GM12878 (cell line): ENCODE results near the gene RYR2. TPM values are rescaled to one million over a fixed set of nuclear protein-coding genes. Genes with fewer than 3 reads are reported as not detected.

Experiments used
- ATAC-seq: fragments of 200-7000 bp; cut with Tn5 transposase; 3 replicates; pipeline ENCODE4 v1.9.1; 2020; ENCODE audit warnings: mild to moderate bottlenecking, moderate library complexity
- BruUV-seq: library from RNA; stranded (reverse); fragments of 400-500 nt; replicated peaks from 2 replicates; lab custom pipeline; 2021; lab: Mats Ljungman, UMichigan
- CTCF ChIA-PET: fragments of 300-600 bp; sonication (Branson Sonifier 250); formaldehyde crosslinking; extraction: SDS; loops from one replicate; lab custom pipeline; 2021; ENCODE audit warnings: inconsistent platforms; lab: Yijun Ruan, JAX
- POLR2A ChIA-PET: fragments of 350-600 bp; formaldehyde crosslinking; extraction: SDS; loops from one replicate; lab custom pipeline; 2021; ENCODE audit warnings: inconsistent platforms; lab: Charles Lee
- RAD21 ChIA-PET: fragments of 300-600 bp; sonication (Branson Sonifier 250); formaldehyde crosslinking; loops from one replicate; lab custom pipeline; 2023; ENCODE audit warnings: antibody characterized with exemption; ENCODE audit not compliant: unreplicated experiment; lab: Charles Lee
- SMC1A ChIA-PET: fragments of 300-600 bp; sonication (Branson Sonifier 250); formaldehyde crosslinking; loops from one replicate; lab custom pipeline; 2023; ENCODE audit not compliant: unreplicated experiment, uncharacterized antibody; lab: Charles Lee
- DNase-seq: peaks from one replicate; pipeline ENCODE4 v3.0.0-alpha.2; 2011; ENCODE audit warnings: low read depth, low spot score
- FAIRE-seq: peaks from 3 replicates; lab custom pipeline; 2011; peaks lifted over from hg19 to GRCh38; lab: Jason Lieb, UNC
- H2AFZ ChIP-seq: 2 replicates; pipeline ENCODE4 v1.6.0; 2011; ENCODE audit warnings: low read depth, low read length, control low read depth; ENCODE audit not compliant: control insufficient read depth
- H3K27ac ChIP-seq: 2 replicates; pipeline ENCODE4 v1.5.1; 2011; ENCODE audit warnings: control low read depth; ENCODE audit not compliant: control insufficient read depth, insufficient read depth
- H3K27me3 ChIP-seq, 2 experiments: replicated peaks in 1 of 2; 2 replicates each; pipeline versions ENCODE4 v1.6.0 to v1.6.1; 2011; ENCODE audit warnings: low read length in 1 of 2; ENCODE audit not compliant: control insufficient read depth in 2 of 2, insufficient read depth in 2 of 2
- H3K36me3 ChIP-seq, 2 experiments: 2 replicates each; pipeline ENCODE4 v1.5.1; 2011; ENCODE audit warnings: low read length in 1 of 2; ENCODE audit not compliant: control insufficient read depth in 2 of 2, insufficient read depth in 2 of 2
- H3K4me1 ChIP-seq: 2 replicates; pipeline ENCODE4 v1.6.1; 2011; ENCODE audit warnings: mild to moderate bottlenecking, low read length, moderate library complexity, mixed read lengths; ENCODE audit not compliant: control insufficient read depth, insufficient read depth
- H3K4me2 ChIP-seq: 2 replicates; pipeline ENCODE4 v1.6.0; 2011; ENCODE audit warnings: control low read depth; ENCODE audit not compliant: control insufficient read depth, insufficient read depth
- H3K4me3 ChIP-seq: fragments of 200-600 bp; sonication (generic); 2 replicates; pipeline ENCODE4 v1.5.1; 2016
- H3K79me2 ChIP-seq: 2 replicates; pipeline ENCODE4 v1.6.0; 2011; ENCODE audit warnings: low read length; ENCODE audit not compliant: control insufficient read depth, insufficient read depth
- H3K9ac ChIP-seq: 2 replicates; pipeline ENCODE4 v1.8.0; 2011; ENCODE audit warnings: low read length, control low read depth, mixed read lengths; ENCODE audit not compliant: control insufficient read depth, insufficient read depth
- H3K9me3 ChIP-seq: replicated peaks from 3 replicates; pipeline ENCODE4 v1.5.1; 2011; ENCODE audit warnings: mild to moderate bottlenecking, low read length; ENCODE audit not compliant: control insufficient read depth, insufficient read depth
- H4K20me1 ChIP-seq: 2 replicates; pipeline ENCODE4 v1.6.0; 2011; ENCODE audit not compliant: control insufficient read depth, insufficient read depth
- BRCA1 ChIP-seq: IDR thresholded peaks from 2 replicates; pipeline ENCODE4 v1.6.1; 2011; ENCODE audit warnings: low read depth, low read length, improper control_type of control experiment
- KAT2A ChIP-seq: conservative IDR thresholded peaks from 2 replicates; pipeline ENCODE4 v1.6.1; 2011; ENCODE audit warnings: low read depth, low read length; ENCODE audit not compliant: control insufficient read depth
- MTA2 ChIP-seq: fragments of 450-650 bp; IDR thresholded peaks from 2 replicates; pipeline ENCODE4 v1.6.1; 2016; ENCODE audit warnings: low read depth, mild to moderate bottlenecking, moderate library complexity
- TCF3 ChIP-seq: IDR thresholded peaks from 2 replicates; pipeline ENCODE4 v1.6.1; 2012; ENCODE audit warnings: low read depth, mild to moderate bottlenecking, low read length, borderline replicate concordance; ENCODE audit not compliant: insufficient read depth
- ZNF622 ChIP-seq: fragments of 450-650 bp; IDR thresholded peaks from 2 replicates; pipeline ENCODE4 v1.6.1; 2017; ENCODE audit warnings: mild to moderate bottlenecking, inconsistent platforms
- WGBS: methylation state at CpG from one replicate; pipeline ENCODE4 v1.1.6; 2016; ENCODE audit warnings: low lambda C conversion rate; ENCODE audit not compliant: insufficient replicate concordance, insufficient coverage; ENCODE audit errors: missing lambda C conversion rate; 5-methylcytosine and 5-hydroxymethylcytosine counted together
- in situ Hi-C: fragments of 300-500 bp; cut with MboI; formaldehyde crosslinking; loops from 9 replicates; pipeline ENCODE4 v1.14.3; 2018; ENCODE audit warnings: mixed read lengths
- intact Hi-C: fragments of 100-400 bp; cut with micrococcal nuclease; formaldehyde crosslinking; loops from one replicate; pipeline ENCODE4 v1.14.2; 2022; ENCODE audit not compliant: unreplicated experiment
- polyA plus RNA-seq, 11 experiments: library from polyadenylated mRNA; depleted of rRNA in 4 of 11; unstranded in 6 of 11; stranded (reverse) in 5 of 11; fragments of >200 nt; fragmentation: Nextera tagmentation in 4 of 11; fragmentation: Illumina TruSeq in 1 of 11; extraction: Ambion mirVana in 4 of 11; extraction: Trizol in 1 of 11; gene quantifications; 1 replicate in 1 of 11; 2 replicates in 10 of 11; pipeline versions ENCODE4 v1.2.1 to v1.2.3, GENCODE V29; 2011 to 2016; ENCODE audit warnings: inconsistent platforms in 2 of 11, missing spikeins in 2 of 11, low read depth in 1 of 11
- total RNA-seq, 4 experiments: library from RNA; depleted of rRNA in 3 of 4; stranded (reverse); fragments of >200 nt in 3 of 4; fragmentation: Illumina TruSeq in 1 of 4; extraction: Trizol in 1 of 4; gene quantifications; 2 replicates each; pipeline versions ENCODE4 v1.2.1 to v1.2.3, GENCODE V29; 2013 to 2021
- TF ChIP-seq, protein P1 (sequence below): IDR thresholded peaks from 2 replicates; pipeline ENCODE4 v1.6.1; 2012; ENCODE audit warnings: mild to moderate bottlenecking, low read depth, low read length
- TF ChIP-seq, protein P2 (sequence below): IDR thresholded peaks from 2 replicates; pipeline ENCODE4 v1.6.1; 2012; ENCODE audit warnings: low read depth, low read length, improper control_type of control experiment
- TF ChIP-seq, protein P3 (sequence below): IDR thresholded peaks from 2 replicates; pipeline ENCODE4 v1.6.1; 2011; ENCODE audit warnings: low read depth, low read length, improper control_type of control experiment, borderline replicate concordance
- TF ChIP-seq, protein P4 (sequence below): fragments of 450-650 bp; conservative IDR thresholded peaks from 2 replicates; pipeline ENCODE4 v1.6.1; 2017; ENCODE audit warnings: mild to moderate bottlenecking, moderate library complexity

Gene RYR2
- total and polyA plus RNA-seq, 10 of the 15 experiments (the other 5 are each of a cell fraction or from before 2014, with no cell fraction given), result 0.01 to 0.04 TPM; not detected in 8

DNA sequence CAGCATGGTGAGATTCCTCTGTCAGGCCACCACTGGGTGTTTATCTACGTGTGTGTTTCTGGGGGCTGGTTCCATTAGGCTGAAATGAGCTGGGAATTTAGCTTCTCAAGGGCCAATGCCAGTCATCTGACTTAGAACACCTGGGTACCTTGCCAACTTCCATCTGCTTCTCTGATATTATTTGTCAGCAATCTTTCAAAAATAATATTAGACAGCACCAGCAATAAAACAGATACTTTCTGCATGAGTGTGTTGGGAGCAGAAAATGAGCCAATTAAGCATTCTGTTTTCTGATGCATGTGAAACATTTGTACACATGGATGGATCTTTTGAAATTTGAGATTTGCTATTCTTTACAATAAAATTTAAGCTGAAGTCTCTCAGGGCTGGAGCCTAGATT lies 124.1 kb downstream of the RYR2 start:
- TF ChIP-seq, protein P1, sequence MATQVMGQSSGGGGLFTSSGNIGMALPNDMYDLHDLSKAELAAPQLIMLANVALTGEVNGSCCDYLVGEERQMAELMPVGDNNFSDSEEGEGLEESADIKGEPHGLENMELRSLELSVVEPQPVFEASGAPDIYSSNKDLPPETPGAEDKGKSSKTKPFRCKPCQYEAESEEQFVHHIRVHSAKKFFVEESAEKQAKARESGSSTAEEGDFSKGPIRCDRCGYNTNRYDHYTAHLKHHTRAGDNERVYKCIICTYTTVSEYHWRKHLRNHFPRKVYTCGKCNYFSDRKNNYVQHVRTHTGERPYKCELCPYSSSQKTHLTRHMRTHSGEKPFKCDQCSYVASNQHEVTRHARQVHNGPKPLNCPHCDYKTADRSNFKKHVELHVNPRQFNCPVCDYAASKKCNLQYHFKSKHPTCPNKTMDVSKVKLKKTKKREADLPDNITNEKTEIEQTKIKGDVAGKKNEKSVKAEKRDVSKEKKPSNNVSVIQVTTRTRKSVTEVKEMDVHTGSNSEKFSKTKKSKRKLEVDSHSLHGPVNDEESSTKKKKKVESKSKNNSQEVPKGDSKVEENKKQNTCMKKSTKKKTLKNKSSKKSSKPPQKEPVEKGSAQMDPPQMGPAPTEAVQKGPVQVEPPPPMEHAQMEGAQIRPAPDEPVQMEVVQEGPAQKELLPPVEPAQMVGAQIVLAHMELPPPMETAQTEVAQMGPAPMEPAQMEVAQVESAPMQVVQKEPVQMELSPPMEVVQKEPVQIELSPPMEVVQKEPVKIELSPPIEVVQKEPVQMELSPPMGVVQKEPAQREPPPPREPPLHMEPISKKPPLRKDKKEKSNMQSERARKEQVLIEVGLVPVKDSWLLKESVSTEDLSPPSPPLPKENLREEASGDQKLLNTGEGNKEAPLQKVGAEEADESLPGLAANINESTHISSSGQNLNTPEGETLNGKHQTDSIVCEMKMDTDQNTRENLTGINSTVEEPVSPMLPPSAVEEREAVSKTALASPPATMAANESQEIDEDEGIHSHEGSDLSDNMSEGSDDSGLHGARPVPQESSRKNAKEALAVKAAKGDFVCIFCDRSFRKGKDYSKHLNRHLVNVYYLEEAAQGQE, result no peak
- no peak for TF ChIP-seq MTA2
- TF ChIP-seq, protein P2, sequence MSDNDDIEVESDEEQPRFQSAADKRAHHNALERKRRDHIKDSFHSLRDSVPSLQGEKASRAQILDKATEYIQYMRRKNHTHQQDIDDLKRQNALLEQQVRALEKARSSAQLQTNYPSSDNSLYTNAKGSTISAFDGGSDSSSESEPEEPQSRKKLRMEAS, result no peak
- TF ChIP-seq, protein P3, sequence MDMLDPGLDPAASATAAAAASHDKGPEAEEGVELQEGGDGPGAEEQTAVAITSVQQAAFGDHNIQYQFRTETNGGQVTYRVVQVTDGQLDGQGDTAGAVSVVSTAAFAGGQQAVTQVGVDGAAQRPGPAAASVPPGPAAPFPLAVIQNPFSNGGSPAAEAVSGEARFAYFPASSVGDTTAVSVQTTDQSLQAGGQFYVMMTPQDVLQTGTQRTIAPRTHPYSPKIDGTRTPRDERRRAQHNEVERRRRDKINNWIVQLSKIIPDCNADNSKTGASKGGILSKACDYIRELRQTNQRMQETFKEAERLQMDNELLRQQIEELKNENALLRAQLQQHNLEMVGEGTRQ, result no peak
- no peak for TF ChIP-seq BRCA1
- TF ChIP-seq TCF3, result no peak
- TF ChIP-seq ZNF622, result no peak
- TF ChIP-seq, protein P4, sequence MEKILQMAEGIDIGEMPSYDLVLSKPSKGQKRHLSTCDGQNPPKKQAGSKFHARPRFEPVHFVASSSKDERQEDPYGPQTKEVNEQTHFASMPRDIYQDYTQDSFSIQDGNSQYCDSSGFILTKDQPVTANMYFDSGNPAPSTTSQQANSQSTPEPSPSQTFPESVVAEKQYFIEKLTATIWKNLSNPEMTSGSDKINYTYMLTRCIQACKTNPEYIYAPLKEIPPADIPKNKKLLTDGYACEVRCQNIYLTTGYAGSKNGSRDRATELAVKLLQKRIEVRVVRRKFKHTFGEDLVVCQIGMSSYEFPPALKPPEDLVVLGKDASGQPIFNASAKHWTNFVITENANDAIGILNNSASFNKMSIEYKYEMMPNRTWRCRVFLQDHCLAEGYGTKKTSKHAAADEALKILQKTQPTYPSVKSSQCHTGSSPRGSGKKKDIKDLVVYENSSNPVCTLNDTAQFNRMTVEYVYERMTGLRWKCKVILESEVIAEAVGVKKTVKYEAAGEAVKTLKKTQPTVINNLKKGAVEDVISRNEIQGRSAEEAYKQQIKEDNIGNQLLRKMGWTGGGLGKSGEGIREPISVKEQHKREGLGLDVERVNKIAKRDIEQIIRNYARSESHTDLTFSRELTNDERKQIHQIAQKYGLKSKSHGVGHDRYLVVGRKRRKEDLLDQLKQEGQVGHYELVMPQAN, result no peak
- no peak for TF ChIP-seq KAT2A
- BruUV-seq, result no TSS peak
- H3K4me2 ChIP-seq, result no peak overlapping the region
- H4K20me1 ChIP-seq, result no peaks in the 10 kb centered on the region
- no peak overlapping the region for H3K27ac ChIP-seq
- H3K4me1 ChIP-seq, result no peaks in the 10 kb centered on the region
- in situ Hi-C loops (no loop called here), intact Hi-C loops (no loop called here)
- no peak for ATAC-seq
- DNase-seq, result no peak
- no peak overlapping the region for H2AFZ ChIP-seq
- no peak overlapping the region for H3K9ac ChIP-seq
- no peaks in the 10 kb centered on the region for H3K27me3 ChIP-seq
- no peaks in the 10 kb centered on the region for H3K79me2 ChIP-seq
- no peaks in the 10 kb centered on the region for H3K36me3 ChIP-seq
- RAD21 ChIA-PET, result no interaction called here
- CTCF ChIA-PET, result interaction anchor here (0.7 kb wide), 1 partner anchor 309 kb away, joined by 3 read pairs; no protein-coding TSS in a partner anchor
- no peak overlapping the region for H3K4me3 ChIP-seq
- no peaks in the 10 kb centered on the region for H3K9me3 ChIP-seq
- SMC1A ChIA-PET, result no interaction called here
- POLR2A ChIA-PET, result no interaction called here
- 0% methylated on average over 1 of the region's 1 CpG for WGBS
- no peak for FAIRE-seq
